H9 (cell line): ENCODE results near the gene CLIP1. TPM values are rescaled to one million over a fixed set of nuclear protein-coding genes. Genes with fewer than 3 reads are reported as not detected.

ENCODE experiments used
- DNase-seq: peaks from one replicate; pipeline ENCODE4 v3.0.0-alpha.2; 2017
- H2AFZ ChIP-seq: one replicate; pipeline ENCODE4 v1.6.1; 2013; ENCODE audit warnings: mild to moderate bottlenecking, low read length, control low read depth, moderate library complexity
- H2AK5ac ChIP-seq: 2 replicates; pipeline ENCODE4 v1.6.1; 2013; ENCODE audit warnings: low read length, control low read depth, mixed read lengths; ENCODE audit not compliant: insufficient read length
- H2BK120ac ChIP-seq: one replicate; pipeline ENCODE4 v1.6.1; 2013; ENCODE audit warnings: low read depth, mild to moderate bottlenecking, low read length, control low read depth, inconsistent platforms; ENCODE audit not compliant: poor library complexity, severe bottlenecking
- H2BK12ac ChIP-seq: 2 replicates; pipeline ENCODE4 v1.6.1; 2013; ENCODE audit warnings: low read length, control low read depth, mixed read lengths, low read depth; ENCODE audit not compliant: insufficient read length
- H2BK15ac ChIP-seq: 2 replicates; pipeline ENCODE4 v1.6.1; 2013; ENCODE audit warnings: low read depth, low read length, control low read depth
- H2BK20ac ChIP-seq: one replicate; pipeline ENCODE4 v1.6.1; 2013; ENCODE audit warnings: low read depth, mild to moderate bottlenecking, low read length, control low read depth, inconsistent platforms; ENCODE audit not compliant: poor library complexity, severe bottlenecking
- H2BK5ac ChIP-seq: 2 replicates; pipeline ENCODE4 v1.6.1; 2013; ENCODE audit warnings: low read length, control low read depth, mixed read lengths; ENCODE audit not compliant: insufficient read length
- H3K14ac ChIP-seq: 2 replicates; pipeline ENCODE4 v1.6.1; 2013; ENCODE audit warnings: low read length, control low read depth; ENCODE audit not compliant: insufficient read depth
- H3K18ac ChIP-seq: 2 replicates; pipeline ENCODE4 v1.6.1; 2013; ENCODE audit warnings: low read depth, mild to moderate bottlenecking, mixed read lengths, low read length, control low read depth; ENCODE audit not compliant: insufficient read length
- H3K23ac ChIP-seq: 2 replicates; pipeline ENCODE4 v1.6.1; 2013; ENCODE audit warnings: low read length, control low read depth, mixed read lengths, low read depth; ENCODE audit not compliant: insufficient read length
- H3K23me2 ChIP-seq: 2 replicates; pipeline ENCODE4 v1.6.1; 2013; ENCODE audit warnings: low read depth, mild to moderate bottlenecking, mixed read lengths, low read length, control low read depth; ENCODE audit not compliant: insufficient read length, poor library complexity, severe bottlenecking
- H3K27ac ChIP-seq: 2 replicates; pipeline ENCODE4 v1.5.1; 2013; ENCODE audit warnings: low read length, control low read depth, mixed read lengths, low read depth; ENCODE audit not compliant: insufficient read length
- H3K27me3 ChIP-seq: 2 replicates; pipeline ENCODE4 v1.6.1; 2013; ENCODE audit warnings: low read length, control low read depth, inconsistent platforms; ENCODE audit not compliant: insufficient read depth
- H3K4ac ChIP-seq: 2 replicates; pipeline ENCODE4 v1.6.1; 2013; ENCODE audit warnings: low read depth, mild to moderate bottlenecking, control low read depth, inconsistent platforms, low read length, moderate library complexity
- H3K4me1 ChIP-seq: 2 replicates; pipeline ENCODE4 v1.6.1; 2013; ENCODE audit warnings: low read length, control low read depth, inconsistent platforms; ENCODE audit not compliant: insufficient read depth
- H3K4me2 ChIP-seq: 2 replicates; pipeline ENCODE4 v1.6.1; 2013; ENCODE audit warnings: low read length, control low read depth, mixed read lengths; ENCODE audit not compliant: insufficient read length, insufficient read depth
- H3K56ac ChIP-seq: 2 replicates; pipeline ENCODE4 v1.6.1; 2013; ENCODE audit warnings: low read depth, mild to moderate bottlenecking, mixed read lengths, low read length, control low read depth; ENCODE audit not compliant: insufficient read length
- H3K79me1 ChIP-seq: 2 replicates; pipeline ENCODE4 v1.6.1; 2013; ENCODE audit warnings: low read depth, mild to moderate bottlenecking, moderate library complexity, low read length, control low read depth, inconsistent platforms; ENCODE audit not compliant: insufficient read depth, poor library complexity, severe bottlenecking
- H3K79me2 ChIP-seq: 2 replicates; pipeline ENCODE4 v1.6.1; 2013; ENCODE audit warnings: low read length, control low read depth, inconsistent platforms; ENCODE audit not compliant: insufficient read depth
- H3K9ac ChIP-seq: 2 replicates; pipeline ENCODE4 v1.6.1; 2013; ENCODE audit warnings: low read length, control low read depth, mixed read lengths; ENCODE audit not compliant: insufficient read length; ENCODE audit errors: extremely low read depth
- H3K9me3 ChIP-seq: one replicate; pipeline ENCODE4 v1.6.1; 2013; ENCODE audit warnings: low read depth, low read length, inconsistent platforms; ENCODE audit not compliant: control insufficient read depth
- H3T11ph ChIP-seq: one replicate; pipeline ENCODE4 v1.6.1; 2013; ENCODE audit warnings: mild to moderate bottlenecking, low read length, control low read depth, inconsistent platforms
- H4K20me1 ChIP-seq: one replicate; pipeline ENCODE4 v1.6.1; 2013; ENCODE audit not compliant: control insufficient read depth, insufficient read length, insufficient read depth
- H4K5ac ChIP-seq: 2 replicates; pipeline ENCODE4 v1.6.1; 2013; ENCODE audit warnings: low read depth, mild to moderate bottlenecking, mixed read lengths, low read length, control low read depth; ENCODE audit not compliant: insufficient read length
- H4K8ac ChIP-seq: replicated peaks from 2 replicates; pipeline ENCODE4 v1.6.1; 2013; ENCODE audit warnings: low read length, control low read depth, mixed read lengths, low read depth; ENCODE audit not compliant: insufficient read length
- H4K91ac ChIP-seq: 2 replicates; pipeline ENCODE4 v1.6.1; 2013; ENCODE audit warnings: low read depth, mild to moderate bottlenecking, moderate library complexity, mixed read lengths, low read length, control low read depth; ENCODE audit not compliant: insufficient read length
- H3K27ac Mint-ChIP-seq, 3 experiments: 2 replicates in 2 of 3; 3 replicates in 1 of 3; pipeline ENCODE4 v1.8.0; 2020 to 2021; ENCODE audit warnings: mixed read lengths in 3 of 3, mild to moderate bottlenecking in 1 of 3, moderate library complexity in 1 of 3
- H3K27me3 Mint-ChIP-seq: 2 replicates; pipeline ENCODE4 v1.8.0; 2021; ENCODE audit warnings: low read depth, mild to moderate bottlenecking, moderate library complexity, mixed read lengths
- H3K36me3 Mint-ChIP-seq, 3 experiments: 2 replicates in 2 of 3; 3 replicates in 1 of 3; pipeline ENCODE4 v1.8.0; 2020 to 2021; ENCODE audit warnings: low read depth in 3 of 3, mixed read lengths in 3 of 3; ENCODE audit not compliant: insufficient read depth in 1 of 3
- H3K4me1 Mint-ChIP-seq, 2 experiments: 2 replicates each; pipeline ENCODE4 v1.8.0; 2020; ENCODE audit warnings: mixed read lengths in 2 of 2
- H3K4me3 Mint-ChIP-seq, 2 experiments: 2 replicates in 1 of 2; 3 replicates in 1 of 2; pipeline ENCODE4 v1.8.0; 2020 to 2021; ENCODE audit warnings: mild to moderate bottlenecking in 2 of 2, mixed read lengths in 2 of 2, moderate library complexity in 1 of 2
- H3K9me3 Mint-ChIP-seq, 2 experiments: 2 replicates in 1 of 2; 3 replicates in 1 of 2; pipeline ENCODE4 v1.8.0; 2020; ENCODE audit warnings: mild to moderate bottlenecking in 2 of 2, mixed read lengths in 2 of 2, moderate library complexity in 1 of 2
- WGBS: extraction: QIAGEN DNeasy Blood & Tissue Kit; methylation state at CpG from one replicate; pipeline ENCODE4 v1.1.7; 2013; ENCODE audit warnings: missing lambda C conversion rate, low lambda C conversion rate, mixed read lengths; ENCODE audit not compliant: insufficient read length; ENCODE audit errors: extremely low coverage; 5-methylcytosine and 5-hydroxymethylcytosine counted together
- total RNA-seq: library from RNA; stranded (reverse); gene quantifications from 2 replicates; pipeline ENCODE4 v1.2.1, GENCODE V29; 2021
- TF ChIP-seq, protein P1 (sequence below): fragments of 200-600 bp; sonication (generic); conservative IDR thresholded peaks from 3 replicates; pipeline ENCODE4 v1.8.0; 2021; ENCODE audit warnings: antibody characterized with exemption, mild to moderate bottlenecking

The CLIP1 gene
- total RNA-seq, 1 experiment from 2014 or later, result 23.6 TPM

DNA sequence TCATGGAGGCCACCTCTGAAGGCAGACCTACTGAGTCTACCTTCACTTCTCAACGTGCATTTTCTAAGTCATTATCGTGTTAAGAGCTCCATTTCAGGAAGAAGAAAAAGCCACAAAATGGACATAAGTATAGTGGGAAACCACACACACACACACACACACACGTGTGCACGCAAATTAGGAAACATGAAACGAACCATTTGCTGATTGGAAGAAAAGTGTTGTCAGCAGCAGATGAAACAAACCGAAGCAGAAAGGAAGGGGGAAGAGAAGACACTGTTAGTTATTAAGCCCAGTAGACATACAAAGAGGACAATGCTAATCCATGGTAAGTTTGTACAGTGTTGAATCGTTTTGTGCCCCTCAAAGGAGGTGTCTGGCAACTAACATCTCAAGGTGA lies 146.2 kb downstream of the CLIP1 start:
- TF ChIP-seq, protein P1, sequence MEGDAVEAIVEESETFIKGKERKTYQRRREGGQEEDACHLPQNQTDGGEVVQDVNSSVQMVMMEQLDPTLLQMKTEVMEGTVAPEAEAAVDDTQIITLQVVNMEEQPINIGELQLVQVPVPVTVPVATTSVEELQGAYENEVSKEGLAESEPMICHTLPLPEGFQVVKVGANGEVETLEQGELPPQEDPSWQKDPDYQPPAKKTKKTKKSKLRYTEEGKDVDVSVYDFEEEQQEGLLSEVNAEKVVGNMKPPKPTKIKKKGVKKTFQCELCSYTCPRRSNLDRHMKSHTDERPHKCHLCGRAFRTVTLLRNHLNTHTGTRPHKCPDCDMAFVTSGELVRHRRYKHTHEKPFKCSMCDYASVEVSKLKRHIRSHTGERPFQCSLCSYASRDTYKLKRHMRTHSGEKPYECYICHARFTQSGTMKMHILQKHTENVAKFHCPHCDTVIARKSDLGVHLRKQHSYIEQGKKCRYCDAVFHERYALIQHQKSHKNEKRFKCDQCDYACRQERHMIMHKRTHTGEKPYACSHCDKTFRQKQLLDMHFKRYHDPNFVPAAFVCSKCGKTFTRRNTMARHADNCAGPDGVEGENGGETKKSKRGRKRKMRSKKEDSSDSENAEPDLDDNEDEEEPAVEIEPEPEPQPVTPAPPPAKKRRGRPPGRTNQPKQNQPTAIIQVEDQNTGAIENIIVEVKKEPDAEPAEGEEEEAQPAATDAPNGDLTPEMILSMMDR, result no peak
- no peak overlapping the region for H2BK15ac ChIP-seq
- H2AFZ ChIP-seq, result no peak overlapping the region
- no peak overlapping the region for H2BK5ac ChIP-seq
- peaks cover 2% of the 10 kb centered on the region for H3K23me2 ChIP-seq
- H3T11ph ChIP-seq, result no peak overlapping the region
- H2BK12ac ChIP-seq, result no peak overlapping the region
- H2BK120ac ChIP-seq, result no peak overlapping the region
- H3K36me3 Mint-ChIP-seq, result peaks cover 0 to 7% (median 3%) of the 10 kb centered on the region in 3 experiments; a peak in 3 of 7 replicates
- no peak overlapping the region for H3K4me2 ChIP-seq
- no peak overlapping the region for H3K27ac Mint-ChIP-seq
- no peaks in the 10 kb centered on the region for H3K79me2 ChIP-seq
- no peak overlapping the region for H4K8ac ChIP-seq
- H3K9me3 ChIP-seq, result no peaks in the 10 kb centered on the region
- no peaks in the 10 kb centered on the region for H3K79me1 ChIP-seq
- H4K91ac ChIP-seq, result no peak overlapping the region
- H2BK20ac ChIP-seq, result no peak overlapping the region
- no peak overlapping the region for H3K56ac ChIP-seq
- peaks cover 0 to 5% of the 10 kb centered on the region in 2 experiments; a peak in 1 of 4 replicates for H3K4me1 Mint-ChIP-seq
- H3K9me3 Mint-ChIP-seq, result no peaks in the 10 kb centered on the region
- no peak overlapping the region for H3K9ac ChIP-seq
- DNase-seq, result no peak
- no CpG with 5 or more reads among the region's 7 CpGs for WGBS
- no peak overlapping the region for H2AK5ac ChIP-seq
- H3K4me3 Mint-ChIP-seq, result no peak overlapping the region
- no peak overlapping the region for H3K27ac ChIP-seq
- no peak overlapping the region for H3K23ac ChIP-seq
- no peak overlapping the region for H4K5ac ChIP-seq
- no peak overlapping the region for H3K14ac ChIP-seq
- H3K18ac ChIP-seq, result no peak overlapping the region
- no peak overlapping the region for H3K4ac ChIP-seq
- H3K27me3 Mint-ChIP-seq, result no peaks in the 10 kb centered on the region
- H3K4me1 ChIP-seq, result no peaks in the 10 kb centered on the region
- no peaks in the 10 kb centered on the region for H3K27me3 ChIP-seq
- no peaks in the 10 kb centered on the region for H4K20me1 ChIP-seq
